ENCODE measurements around the gene RAPGEF6.

RAPGEF6 gene

GRCh38 chr5:131589510-131590348 is 45.3 kb downstream of the RAPGEF6 start:
- H3K4me1 Mint-ChIP-seq = peaks cover 6% of the 10 kb centered on the region
- peak; percentile 30 for DNase-seq
- H3K36me3 Mint-ChIP-seq (ENCODE audit: low read depth) = peaks cover 32% of the 10 kb centered on the region
- peak; percentile 82 for TF ChIP-seq CTCF (IDR thresholded peaks at IDR 0.05)
- no peak overlapping the region for H3K27ac Mint-ChIP-seq
- H3K27me3 Mint-ChIP-seq (ENCODE audit: low read depth, poor library complexity) = no peaks in the 10 kb centered on the region
- no peak overlapping the region for H3K4me3 Mint-ChIP-seq
- peaks cover 10% of the 10 kb centered on the region for H3K9me3 Mint-ChIP-seq

GRCh38 chr5:131587541-131587940 is 47.5 kb downstream of the RAPGEF6 start:
- Mint-ChIP-seq H3K4me1 (no peaks in the 10 kb centered on the region), H3K9me3 (peaks cover under 1% of the 10 kb centered on the region), H3K36me3 (ENCODE audit: low read depth) (peaks cover 29% of the 10 kb centered on the region), H3K27me3 (ENCODE audit: low read depth, poor library complexity) (no peaks in the 10 kb centered on the region), H3K4me3 (no peak overlapping the region), H3K27ac (peak overlapping the region; percentile 84)
- DNase-seq = no peak
- TF ChIP-seq CTCF (IDR thresholded peaks at IDR 0.05) = no peak

GRCh38 chr5:131581702-131582101 is 53.3 kb downstream of the RAPGEF6 start:
- Mint-ChIP-seq H3K4me1 (no peaks in the 10 kb centered on the region), H3K9me3 (peaks cover 39% of the 10 kb centered on the region), H3K27ac (no peak overlapping the region), H3K4me3 (no peak overlapping the region), H3K27me3 (ENCODE audit: low read depth, poor library complexity) (no peaks in the 10 kb centered on the region), H3K36me3 (ENCODE audit: low read depth) (peaks cover 47% of the 10 kb centered on the region)
- TF ChIP-seq CTCF (IDR thresholded peaks at IDR 0.05) = no peak
- no peak for DNase-seq

- Mint-ChIP-seq H3K36me3 (ENCODE audit: low read depth) (peaks cover 39% of the 10 kb centered on the region), H3K27me3 (ENCODE audit: low read depth, poor library complexity) (no peaks in the 10 kb centered on the region), H3K9me3 (peaks cover 39% of the 10 kb centered on the region), H3K4me1 (no peaks in the 10 kb centered on the region), H3K27ac (no peak overlapping the region), H3K4me3 (no peak overlapping the region)
- DNase-seq = no peak
- no peak for TF ChIP-seq CTCF (IDR thresholded peaks at IDR 0.05)
Observed at GRCh38 chr5:131579917-131580671, 54.9 kb downstream of the RAPGEF6 start.

GRCh38 chr5:131575660-131576227 is 59.3 kb downstream of the RAPGEF6 start:
- Mint-ChIP-seq H3K27me3 (ENCODE audit: low read depth, poor library complexity) (no peaks in the 10 kb centered on the region), H3K27ac (no peak overlapping the region), H3K4me3 (no peak overlapping the region), H3K9me3 (peaks cover 38% of the 10 kb centered on the region), H3K4me1 (no peaks in the 10 kb centered on the region), H3K36me3 (ENCODE audit: low read depth) (peaks cover 23% of the 10 kb centered on the region)
- TF ChIP-seq CTCF (IDR thresholded peaks at IDR 0.05) = no peak
- no peak for DNase-seq
